SJCRH30 (cell line): ENCODE measurements around the gene WNT1. TPM values are rescaled to one million over a fixed set of nuclear protein-coding genes. Genes with fewer than 3 reads are reported as not detected.

Experiments used
- DNase-seq, 2 experiments: peaks; one replicate each; pipeline ENCODE4 v3.0.0-alpha.2; 2015 to 2020
- H3K27ac ChIP-seq: fragments of 250-450 bp; sonication (Bioruptor Pico); 2 replicates; pipeline ENCODE4 v1.5.1; 2020; ENCODE audit warnings: mild to moderate bottlenecking, moderate library complexity
- H3K27me3 ChIP-seq: fragments of 250-450 bp; sonication (Bioruptor Pico); 2 replicates; pipeline ENCODE4 v1.5.1; 2020; ENCODE audit warnings: mild to moderate bottlenecking, moderate library complexity
- H3K36me3 ChIP-seq: fragments of 250-450 bp; sonication (Bioruptor Pico); 2 replicates; pipeline ENCODE4 v1.5.1; 2020; ENCODE audit warnings: mild to moderate bottlenecking, moderate library complexity
- H3K4me1 ChIP-seq: fragments of 250-450 bp; sonication (Bioruptor Pico); 2 replicates; pipeline ENCODE4 v1.5.1; 2020; ENCODE audit warnings: mild to moderate bottlenecking, moderate library complexity
- H3K4me3 ChIP-seq: fragments of 250-450 bp; sonication (Bioruptor Pico); 2 replicates; pipeline ENCODE4 v1.5.1; 2020; ENCODE audit warnings: mild to moderate bottlenecking, moderate library complexity
- H3K9me3 ChIP-seq: fragments of 250-450 bp; sonication (Bioruptor Pico); replicated peaks from 2 replicates; pipeline ENCODE4 v1.5.1; 2020; ENCODE audit warnings: mild to moderate bottlenecking, moderate library complexity
- total RNA-seq: library from RNA; depleted of rRNA; stranded (reverse); fragments of >200 nt; shearing (Covaris generic); gene quantifications from 2 replicates; pipeline ENCODE4 v1.2.3, GENCODE V29; 2014

WNT1 gene
- total RNA-seq, 1 experiment from 2014 or later: not detected

DNA sequence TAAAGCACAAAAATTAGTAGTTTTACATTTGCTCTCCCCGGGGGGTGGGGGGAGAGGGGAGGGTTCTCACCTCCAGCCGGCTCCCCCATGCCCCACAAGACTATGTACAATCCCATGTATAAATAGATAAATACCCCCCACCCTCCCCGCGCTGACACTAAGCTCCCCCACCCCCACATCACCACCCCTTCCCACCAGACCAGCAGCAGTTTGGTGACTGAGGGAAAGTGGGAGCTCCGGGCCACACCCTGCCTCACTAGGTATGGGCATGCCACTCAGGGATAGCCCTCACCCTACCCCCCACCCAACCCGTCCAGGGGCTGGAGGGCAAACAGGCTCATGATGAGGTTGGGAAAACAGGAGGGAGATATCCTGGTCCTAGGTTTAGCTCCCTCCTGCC, 42.3 kb downstream of the WNT1 start:
- Histone ChIP-seq H3K27ac (no peak overlapping the region), H3K4me3 (no peak overlapping the region), H3K27me3 (no peaks in the 10 kb centered on the region), H3K9me3 (no peaks in the 10 kb centered on the region), H3K4me1 (peaks cover 2% of the 10 kb centered on the region; the same call in 1 of the 2 replicates), H3K36me3 (peaks cover 21% of the 10 kb centered on the region)
- DNase-seq: no peak

DNA sequence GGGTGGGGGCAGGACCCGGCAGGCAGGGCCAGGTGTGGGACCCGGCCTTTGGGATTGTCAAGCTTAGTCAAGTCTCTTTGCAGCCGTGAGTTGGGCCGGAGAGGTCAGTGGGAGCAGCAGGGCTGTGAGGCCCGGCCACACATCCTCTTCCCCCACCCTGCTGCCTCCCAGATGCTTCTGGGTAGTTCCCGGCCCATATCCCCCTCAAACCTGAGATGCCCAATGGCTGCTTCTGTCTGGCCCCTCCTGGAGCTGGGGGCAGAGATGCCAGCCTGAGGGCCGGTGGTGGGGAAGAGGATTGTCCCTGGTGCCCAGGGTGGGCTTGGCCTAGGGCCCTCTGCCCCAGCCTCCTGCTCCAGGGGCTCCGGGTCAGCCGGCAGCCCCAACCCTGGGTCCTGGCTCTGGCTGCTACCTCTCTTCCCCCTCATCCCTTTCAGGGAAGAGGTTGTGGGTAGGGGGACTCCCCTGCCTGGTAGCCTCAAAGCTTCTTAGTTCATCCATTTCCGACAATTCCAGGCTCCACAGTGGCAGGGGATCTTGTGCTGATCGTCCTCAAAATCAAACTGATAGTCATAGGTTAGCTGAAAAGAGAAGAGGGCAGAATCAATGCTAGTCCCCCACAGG, 43.3 kb downstream of the WNT1 start:
- Histone ChIP-seq H3K27me3 (no peaks in the 10 kb centered on the region), H3K36me3 (peaks cover 28% of the 10 kb centered on the region), H3K4me3 (no peak overlapping the region), H3K9me3 (no peaks in the 10 kb centered on the region), H3K27ac (no peak overlapping the region), H3K4me1 (peaks cover 2% of the 10 kb centered on the region; the same call in 1 of the 2 replicates)
- no peak for DNase-seq

DNA sequence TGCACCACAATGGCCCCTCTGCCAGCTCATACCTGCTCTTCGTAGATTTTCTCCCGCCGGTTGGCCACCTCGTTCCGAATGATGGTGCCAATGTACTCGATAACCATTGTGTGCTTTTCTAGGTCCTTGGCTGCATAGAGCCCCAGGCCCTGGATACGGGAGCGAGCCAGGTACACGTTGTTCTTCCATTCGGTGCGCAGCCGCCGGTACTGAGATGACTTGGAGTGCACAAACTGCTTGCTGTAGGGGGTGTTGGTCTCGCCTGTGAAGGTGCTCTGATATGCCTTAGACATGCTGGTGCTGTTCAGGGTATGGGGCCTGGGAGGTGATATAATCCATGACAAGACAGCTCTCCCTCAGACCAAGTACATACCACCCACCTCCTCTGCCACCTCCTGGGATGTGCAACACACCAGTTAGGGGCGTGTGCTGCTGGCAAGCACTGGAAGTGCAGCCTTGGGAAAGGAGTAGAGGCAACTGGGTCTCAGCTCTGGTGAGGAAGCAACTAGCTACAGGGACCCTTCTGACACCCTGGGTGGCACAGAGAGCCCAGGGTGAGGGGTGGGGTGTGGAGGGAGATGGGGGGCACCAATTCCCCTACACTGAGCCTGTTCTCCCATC, 44.5 kb downstream of the WNT1 start:
- no peak for DNase-seq
- Histone ChIP-seq H3K27ac (no peak overlapping the region), H3K36me3 (peaks cover 33% of the 10 kb centered on the region), H3K4me3 (no peak overlapping the region), H3K27me3 (no peaks in the 10 kb centered on the region), H3K4me1 (peaks cover 2% of the 10 kb centered on the region; the same call in 1 of the 2 replicates), H3K9me3 (no peaks in the 10 kb centered on the region)

DNA sequence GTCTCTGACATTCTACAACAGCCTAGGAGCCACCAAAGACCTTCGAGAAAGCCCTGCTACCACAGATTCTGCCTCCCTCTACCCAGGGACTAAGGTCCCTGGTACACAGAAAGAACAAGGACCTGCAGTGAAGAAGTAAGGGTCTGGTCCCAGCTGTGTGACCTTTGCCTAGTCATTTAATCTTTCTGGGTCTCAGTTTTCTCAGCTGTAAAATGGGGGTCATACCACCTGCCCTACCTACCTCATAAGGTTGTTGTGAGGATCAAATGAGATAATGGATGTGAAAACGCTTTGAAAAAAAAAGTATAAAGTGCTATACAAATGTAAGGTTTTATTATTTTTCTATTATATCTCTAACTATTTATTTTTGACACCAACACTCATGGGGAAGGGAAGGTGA, 45.7 kb downstream of the WNT1 start:
- Histone ChIP-seq H3K4me3 (no peak overlapping the region), H3K27me3 (no peaks in the 10 kb centered on the region), H3K36me3 (peaks cover 44% of the 10 kb centered on the region), H3K4me1 (peaks cover 2% of the 10 kb centered on the region; the same call in 1 of the 2 replicates), H3K27ac (no peak overlapping the region), H3K9me3 (no peaks in the 10 kb centered on the region)
- no peak for DNase-seq

DNA sequence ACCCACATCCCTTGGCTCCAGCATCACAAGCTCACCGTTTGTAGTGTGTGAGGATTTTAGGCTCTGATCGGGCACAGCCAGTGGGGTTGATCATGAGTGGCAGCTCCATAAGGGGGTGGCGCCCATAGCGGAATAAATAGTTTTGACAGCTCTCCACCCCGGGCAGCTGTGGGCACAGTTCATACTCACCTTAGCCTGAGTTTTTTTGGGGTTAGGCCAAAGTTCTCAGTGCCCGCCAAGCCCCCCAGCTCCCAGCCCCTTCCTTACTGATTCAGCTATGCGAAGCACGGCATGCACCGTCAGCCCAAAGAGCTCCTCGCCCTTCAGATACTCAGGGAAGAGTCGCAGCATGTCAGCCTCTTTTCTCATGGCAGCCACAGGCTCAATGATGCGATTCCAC, 46.4 kb downstream of the WNT1 start:
- Histone ChIP-seq H3K4me3 (no peak overlapping the region), H3K36me3 (peaks cover 49% of the 10 kb centered on the region), H3K27me3 (no peaks in the 10 kb centered on the region), H3K4me1 (no peaks in the 10 kb centered on the region), H3K9me3 (no peaks in the 10 kb centered on the region), H3K27ac (no peak overlapping the region)
- DNase-seq: no peak

DNA sequence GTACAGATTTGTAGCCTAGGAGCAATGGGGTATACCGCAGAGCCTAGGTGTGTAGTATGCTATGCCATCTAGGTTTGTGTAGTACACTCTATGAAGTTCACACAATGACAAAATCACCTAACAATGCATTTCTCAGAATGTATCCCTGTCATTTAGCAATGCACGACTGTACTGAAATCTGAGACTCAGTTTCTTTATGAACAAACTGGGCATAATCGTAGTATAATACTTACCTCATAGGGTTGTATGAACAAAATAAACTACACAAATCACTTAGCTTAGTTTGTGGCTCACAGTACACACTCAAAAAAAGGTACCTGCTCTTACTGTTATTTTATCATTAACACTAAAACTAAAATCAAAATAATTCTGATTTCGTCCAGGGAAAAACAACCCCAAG, 47.3 kb downstream of the WNT1 start:
- Histone ChIP-seq H3K36me3 (peaks cover 55% of the 10 kb centered on the region), H3K9me3 (no peaks in the 10 kb centered on the region), H3K4me1 (no peaks in the 10 kb centered on the region), H3K27me3 (no peaks in the 10 kb centered on the region), H3K4me3 (no peak overlapping the region), H3K27ac (no peak overlapping the region)
- no peak for DNase-seq

DNA sequence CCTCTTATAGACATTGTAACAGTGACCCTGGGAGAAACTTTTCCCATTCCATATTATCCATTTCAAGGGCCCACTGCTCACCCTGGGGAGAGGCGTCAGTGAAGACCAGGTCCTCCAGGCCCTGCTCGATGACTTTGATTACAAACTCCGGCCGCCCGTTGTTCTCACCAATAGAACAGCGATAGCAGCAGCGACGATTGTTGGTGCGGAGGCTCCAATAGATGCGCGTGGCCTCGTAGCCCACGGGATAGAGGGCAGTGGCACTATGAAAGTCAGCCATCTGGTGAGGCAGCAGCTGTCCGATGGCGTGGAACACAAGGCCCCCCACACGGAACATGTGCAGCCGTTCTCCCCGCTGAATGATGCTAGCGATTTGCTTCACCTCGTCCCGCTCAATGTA, 48.0 kb downstream of the WNT1 start:
- Histone ChIP-seq H3K9me3 (no peaks in the 10 kb centered on the region), H3K4me3 (no peak overlapping the region), H3K4me1 (no peaks in the 10 kb centered on the region), H3K27ac (no peak overlapping the region), H3K27me3 (no peaks in the 10 kb centered on the region), H3K36me3 (peaks cover 57% of the 10 kb centered on the region)
- DNase-seq: no peak

DNA sequence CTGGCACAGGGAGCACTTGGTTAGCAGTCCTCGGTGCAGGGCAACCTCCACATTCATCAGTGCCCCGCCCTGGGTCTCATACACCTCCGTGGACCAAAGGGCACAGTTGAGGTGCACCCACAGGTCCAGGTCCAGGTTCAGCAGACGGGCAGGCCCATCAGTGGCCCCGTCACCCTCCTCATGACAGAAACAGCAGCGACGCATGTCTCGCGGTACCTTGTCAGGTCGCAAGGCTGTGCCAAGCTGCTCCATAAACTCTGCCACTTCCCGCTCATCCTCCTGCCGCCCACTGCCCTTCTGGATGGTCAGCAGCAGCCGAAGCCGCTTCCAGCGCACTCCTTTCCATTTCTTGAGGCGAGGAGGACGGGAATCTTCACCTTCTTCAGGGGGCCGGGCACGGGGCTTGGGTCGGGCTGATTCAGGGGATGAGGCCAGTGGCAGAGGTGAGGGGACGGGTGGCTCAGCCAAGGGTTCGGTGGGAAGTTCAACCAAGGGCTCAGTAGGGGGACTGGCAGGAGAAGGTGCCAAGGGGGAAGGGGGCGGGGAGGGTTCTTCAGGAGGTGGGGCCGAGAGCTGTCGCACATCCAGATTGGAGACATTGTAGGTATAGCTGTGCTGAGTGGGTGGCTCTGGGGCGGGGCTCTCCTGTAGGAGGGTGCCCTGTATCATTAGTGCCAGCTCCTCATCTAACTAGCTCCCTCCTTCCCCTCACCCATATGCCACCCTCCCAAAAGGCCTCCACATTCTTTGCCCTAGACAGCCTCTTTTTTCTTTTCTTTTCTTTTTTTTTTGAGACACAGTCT, 48.8 kb downstream of the WNT1 start:
- peaks cover 63% of the 10 kb centered on the region for H3K36me3 ChIP-seq
- DNase-seq: no peak
- no peak overlapping the region for H3K4me3 ChIP-seq
- H3K27ac ChIP-seq: no peak overlapping the region
- H3K27me3 ChIP-seq: no peaks in the 10 kb centered on the region
- H3K4me1 ChIP-seq: no peaks in the 10 kb centered on the region
- H3K9me3 ChIP-seq: no peaks in the 10 kb centered on the region

DNA sequence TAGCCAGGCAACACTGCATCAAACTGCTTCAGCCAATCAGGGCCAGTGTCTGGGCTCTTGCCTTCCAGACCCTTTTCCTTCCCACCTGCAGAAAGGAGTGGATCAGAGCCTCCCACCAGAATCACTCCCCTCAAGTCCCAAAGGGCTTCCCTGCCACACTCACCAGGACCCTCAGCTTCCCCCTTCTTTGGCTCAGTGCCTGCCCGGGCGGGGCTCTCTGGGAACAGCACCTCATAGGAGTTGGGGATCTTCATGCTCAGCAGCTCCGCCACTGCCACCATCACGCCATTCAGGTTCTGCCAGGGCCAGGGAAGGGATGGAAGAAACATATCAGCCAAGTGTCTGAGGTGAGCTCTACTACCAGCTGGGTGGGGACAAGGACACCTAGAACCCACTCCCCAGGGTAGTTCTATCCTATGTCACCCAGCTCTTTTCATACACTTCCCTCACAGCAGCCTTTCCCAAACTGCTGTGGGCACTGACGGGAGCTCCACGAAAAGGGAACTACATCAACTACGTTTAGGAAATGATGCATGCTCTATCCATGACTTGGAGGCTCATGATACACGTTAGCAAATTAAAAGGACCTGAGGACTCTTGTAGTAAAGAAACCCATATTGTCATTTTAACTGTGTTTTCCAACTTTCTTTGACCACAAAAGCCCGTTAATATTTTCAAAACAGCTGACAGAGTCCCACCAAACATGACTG, 49.9 kb downstream of the WNT1 start:
- no peak overlapping the region for H3K27ac ChIP-seq
- no peaks in the 10 kb centered on the region for H3K4me1 ChIP-seq
- peaks cover 72% of the 10 kb centered on the region for H3K36me3 ChIP-seq
- no peaks in the 10 kb centered on the region for H3K9me3 ChIP-seq
- no peaks in the 10 kb centered on the region for H3K27me3 ChIP-seq
- H3K4me3 ChIP-seq: no peak overlapping the region
- DNase-seq: no peak

DNA sequence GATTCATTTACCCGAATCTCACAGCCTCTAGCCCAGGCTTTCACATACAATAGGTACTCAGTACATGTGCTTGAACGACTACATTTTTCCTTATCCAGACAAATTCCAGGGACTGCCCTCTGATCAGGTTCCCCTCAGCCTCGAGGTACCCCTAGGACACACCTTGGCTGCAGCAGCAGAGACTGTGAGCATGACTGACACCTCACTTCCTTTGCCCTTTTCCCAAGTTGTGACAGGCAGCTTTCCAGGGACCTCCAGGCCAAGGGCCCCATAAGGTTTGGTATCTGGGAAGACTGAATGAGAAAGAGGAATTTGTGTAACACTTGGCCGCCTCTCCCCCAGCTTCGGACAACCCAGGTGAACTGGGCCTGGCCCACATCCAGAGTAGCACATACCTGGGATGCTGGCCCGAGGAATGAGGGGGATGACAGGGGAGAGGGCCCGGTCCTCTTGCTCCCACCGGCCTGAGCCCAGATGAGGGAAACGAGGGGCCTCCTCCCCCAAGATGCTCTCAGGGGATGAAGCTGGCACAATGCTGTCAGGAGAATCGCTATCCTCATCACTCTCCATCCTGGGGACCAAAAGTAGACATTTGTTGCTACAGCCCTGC, 50.6 kb downstream of the WNT1 start:
- Histone ChIP-seq H3K27me3 (no peaks in the 10 kb centered on the region), H3K4me3 (no peak overlapping the region), H3K27ac (no peak overlapping the region), H3K36me3 (peaks cover 76% of the 10 kb centered on the region), H3K9me3 (no peaks in the 10 kb centered on the region), H3K4me1 (no peaks in the 10 kb centered on the region)
- DNase-seq: no peak

DNA sequence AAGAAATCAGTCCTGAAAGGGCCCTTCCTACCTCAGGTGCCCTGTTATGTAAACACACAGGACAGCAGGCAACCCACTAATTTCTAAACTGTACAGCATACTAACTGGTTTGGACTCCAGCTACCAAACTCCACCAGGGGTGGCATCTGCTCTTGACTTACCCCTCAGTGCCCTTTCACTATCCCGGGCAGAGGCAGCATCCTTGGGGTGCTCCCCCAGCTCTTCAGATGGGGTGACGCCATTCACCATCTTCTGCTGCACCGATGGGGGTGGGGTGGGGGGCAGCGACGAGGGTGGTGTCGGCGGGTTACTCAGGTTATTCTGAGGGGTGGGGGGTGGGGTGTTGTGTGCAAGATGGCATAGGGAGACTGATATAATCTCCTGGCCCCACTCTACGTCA, 52.0 kb downstream of the WNT1 start:
- Histone ChIP-seq H3K4me3 (no peak overlapping the region), H3K36me3 (peaks cover 76% of the 10 kb centered on the region)
- DNase-seq: no peak

DNA sequence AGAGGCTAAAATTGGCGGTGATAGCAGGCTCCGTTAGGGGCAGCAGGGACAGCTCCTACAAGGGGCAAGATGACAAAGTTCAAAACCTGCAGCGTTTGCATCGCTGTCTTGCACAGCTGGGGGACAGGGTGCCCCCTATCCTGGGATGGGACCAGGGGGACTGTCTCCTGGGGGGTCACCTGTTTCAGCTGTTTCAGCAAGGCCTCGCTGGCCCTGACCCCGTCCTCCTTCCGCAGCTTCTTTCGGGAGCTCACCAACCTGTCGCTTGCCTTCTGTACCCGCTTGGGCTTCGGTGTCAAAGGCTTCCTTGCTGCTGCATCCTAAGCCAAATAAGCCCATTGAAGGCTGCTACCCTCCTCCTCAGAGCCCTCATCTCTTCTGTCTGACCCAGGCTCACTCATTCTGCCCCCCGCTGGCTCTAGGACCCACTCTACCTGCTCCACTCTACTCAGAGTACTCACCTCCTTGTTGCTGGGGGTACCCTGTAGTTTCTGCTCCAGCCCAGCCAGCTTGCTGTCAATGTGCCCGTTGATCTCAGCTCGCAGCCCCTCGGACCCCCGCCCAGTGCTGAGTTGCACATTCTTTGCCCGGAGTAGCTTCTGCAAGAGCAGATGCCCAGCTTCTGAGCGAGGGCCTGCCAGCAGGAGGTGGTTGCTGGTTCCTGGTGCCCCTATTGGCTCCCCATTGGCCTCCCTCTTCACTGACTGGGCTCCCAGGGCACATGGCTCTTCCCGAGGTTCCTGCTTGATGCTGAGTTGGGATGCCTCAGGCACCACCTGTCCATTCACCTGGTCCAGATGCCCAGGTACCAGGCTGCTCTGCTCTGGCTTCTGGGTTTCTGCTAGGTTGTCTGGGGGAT, 52.8 kb downstream of the WNT1 start:
- DNase-seq: no peak
- H3K27me3 ChIP-seq: no peaks in the 10 kb centered on the region
- no peak overlapping the region for H3K27ac ChIP-seq
- no peaks in the 10 kb centered on the region for H3K9me3 ChIP-seq
- no peaks in the 10 kb centered on the region for H3K4me1 ChIP-seq
- no peak overlapping the region for H3K4me3 ChIP-seq
- peaks cover 76% of the 10 kb centered on the region for H3K36me3 ChIP-seq

More for the DNA sequence above, 52.0 kb downstream of the WNT1 start:
- Histone ChIP-seq H3K4me1 (no peaks in the 10 kb centered on the region), H3K27ac (no peak overlapping the region), H3K27me3 (no peaks in the 10 kb centered on the region), H3K9me3 (no peaks in the 10 kb centered on the region)

DNA sequence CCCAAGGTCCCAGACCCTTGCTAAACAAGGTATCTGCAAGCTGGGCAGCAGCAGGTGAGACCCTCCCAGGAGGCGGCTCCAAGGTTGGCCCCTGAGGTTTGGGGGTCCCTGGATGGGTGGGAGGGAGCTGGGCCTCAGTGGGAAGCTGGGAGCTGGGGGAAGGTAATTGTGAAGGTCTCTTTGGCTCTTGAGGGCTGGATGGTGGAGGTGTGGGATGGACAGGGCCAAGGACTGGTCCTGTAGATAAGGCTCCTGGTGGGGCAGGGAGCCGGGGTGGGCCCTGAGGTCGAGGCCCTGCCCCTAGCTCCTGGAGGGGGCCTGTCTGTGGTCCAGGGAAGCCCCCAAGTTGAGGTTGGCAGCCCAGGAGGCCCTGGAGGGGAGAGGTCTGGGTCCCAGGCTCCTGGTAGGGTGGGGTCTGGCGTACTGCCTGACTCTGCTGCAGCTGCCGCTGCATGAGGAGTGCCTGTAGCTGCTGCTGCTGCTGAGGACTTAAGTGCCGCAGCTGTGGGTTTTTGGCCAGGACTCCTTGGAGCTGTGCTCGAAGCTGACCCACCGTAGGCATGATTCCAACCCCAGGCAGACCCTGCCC, 53.5 kb downstream of the WNT1 start:
- no peaks in the 10 kb centered on the region for H3K4me1 ChIP-seq
- peaks cover 75% of the 10 kb centered on the region for H3K36me3 ChIP-seq
- H3K4me3 ChIP-seq: no peak overlapping the region
- no peaks in the 10 kb centered on the region for H3K9me3 ChIP-seq
- no peak overlapping the region for H3K27ac ChIP-seq
- no peaks in the 10 kb centered on the region for H3K27me3 ChIP-seq
- no peak for DNase-seq
